Measurements from ENCODE around the gene UFC1. TPM values are rescaled to one million over a fixed set of nuclear protein-coding genes. Genes with fewer than 3 reads are reported as not detected.

The UFC1 gene
- polyA plus RNA-seq, 3 donors = 100 to 120 (median 108) TPM

DNA sequence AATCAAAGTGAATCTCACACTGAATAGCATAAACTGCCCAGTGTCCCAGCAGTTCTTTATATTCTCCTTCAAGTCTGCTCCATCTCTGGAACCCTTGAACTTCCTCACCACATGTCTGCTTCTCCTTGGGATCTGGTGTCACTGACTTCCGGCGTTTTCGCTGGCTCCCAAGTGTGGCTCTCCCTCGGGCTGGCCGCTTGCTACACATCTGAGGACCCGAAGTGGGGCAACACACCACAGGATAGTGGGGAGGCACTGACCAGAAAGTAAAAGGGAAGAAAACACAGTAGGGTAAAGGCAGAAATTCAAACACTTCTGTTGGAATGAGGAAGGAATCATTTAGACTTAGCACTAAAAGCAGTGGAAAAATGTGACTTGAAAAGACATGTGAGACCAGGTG, 30.8 kb upstream of the UFC1 start:
- H3K27ac Mint-ChIP-seq = peak overlapping the region; percentile 76 to 94 (median 89)
- intact Hi-C loops (cut with micrococcal nuclease) = no loop called here

DNA sequence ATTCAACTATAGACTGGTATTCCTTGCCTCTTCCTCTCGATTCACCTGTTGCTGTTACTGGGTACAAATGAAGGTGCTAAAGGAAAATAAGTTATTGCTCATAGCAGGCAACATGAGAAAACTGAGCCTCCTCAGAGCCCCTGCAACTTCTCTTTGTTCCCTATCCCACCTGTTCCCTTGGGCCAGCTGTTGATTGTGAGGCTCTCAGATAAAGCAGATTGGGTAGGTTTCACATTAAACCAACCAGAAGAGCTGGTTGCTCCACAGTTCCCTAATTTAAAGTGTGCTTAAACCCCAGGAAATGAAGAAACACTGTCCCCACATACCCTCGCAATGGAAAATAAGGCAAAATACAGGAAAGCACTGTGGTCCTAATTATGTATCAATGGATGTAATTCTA, 26.1 kb upstream of the UFC1 start:
- peaks cover 38 to 79% of the 10 kb centered on the region in 2 donors for H3K36me3 ChIP-seq (replicated peaks in 1 of 2; ENCODE audit: control insufficient read depth in 1 of 2, insufficient read depth in 2 of 2, low read length in 2 of 2)
- H3K4me3 ChIP-seq (replicated peaks in 1 of 3; ENCODE audit: low read depth in 2 of 3, low read length in 3 of 3) = peak overlapping the region in 1 of 3 experiments; percentile 52
- peaks cover 0 to 2% (median 1%) of the 10 kb centered on the region in 3 donors for H3K27me3 Mint-ChIP-seq (ENCODE audit: low read depth in 3 of 3)
- H3K4me1 ChIP-seq (ENCODE audit: control insufficient read depth in 1 of 2, insufficient read depth in 2 of 2, low read length in 2 of 2) = peaks cover 46 to 65% of the 10 kb centered on the region in 2 donors
- no peak overlapping the region for H3K9ac ChIP-seq (ENCODE audit: insufficient read depth, low read length, poor library complexity, severe bottlenecking)
- intact Hi-C loops (cut with micrococcal nuclease) = no loop called here
- peak overlapping the region; percentile 61 to 88 (median 81) for H3K27ac Mint-ChIP-seq
- no CpG with 5 or more reads among the region's 2 CpGs for WGBS (ENCODE audit: insufficient coverage)
- H2AFZ ChIP-seq (ENCODE audit: insufficient read depth, low read depth, low read length, poor library complexity, severe bottlenecking) = no peak overlapping the region
- peaks cover 64% of the 10 kb centered on the region for H3K4me1 Mint-ChIP-seq
- H3K27me3 ChIP-seq (ENCODE audit: control insufficient read depth in 2 of 2, insufficient read depth in 2 of 2, low read length in 2 of 2) = no peaks in the 10 kb centered on the region
- peak overlapping the region in 1 of 2 donors; percentile 75 for H3K27ac ChIP-seq (ENCODE audit: low read depth in 1 of 2, low read length in 2 of 2)
- peaks cover 87% of the 10 kb centered on the region for H3K79me2 ChIP-seq (ENCODE audit: insufficient read depth, low read length)
- H3K4me3 Mint-ChIP-seq = peak overlapping the region in 1 of 2 donors; percentile 47
- peak in 2 of 3 donors; percentile 24 to 53 for DNase-seq
- H3K9me3 Mint-ChIP-seq = peaks cover 0 to 2% (median 0%) of the 10 kb centered on the region in 7 donors
- peaks cover 63 to 71% of the 10 kb centered on the region in 2 donors for H3K36me3 Mint-ChIP-seq
- H4K20me1 ChIP-seq (ENCODE audit: insufficient read depth, low read length) = peaks cover 48% of the 10 kb centered on the region
- peak overlapping the region; percentile 67 for H3K4me2 ChIP-seq (replicated peaks; ENCODE audit: extremely low read depth, low read length, poor library complexity, severe bottlenecking)
- TF ChIP-seq, protein P1, sequence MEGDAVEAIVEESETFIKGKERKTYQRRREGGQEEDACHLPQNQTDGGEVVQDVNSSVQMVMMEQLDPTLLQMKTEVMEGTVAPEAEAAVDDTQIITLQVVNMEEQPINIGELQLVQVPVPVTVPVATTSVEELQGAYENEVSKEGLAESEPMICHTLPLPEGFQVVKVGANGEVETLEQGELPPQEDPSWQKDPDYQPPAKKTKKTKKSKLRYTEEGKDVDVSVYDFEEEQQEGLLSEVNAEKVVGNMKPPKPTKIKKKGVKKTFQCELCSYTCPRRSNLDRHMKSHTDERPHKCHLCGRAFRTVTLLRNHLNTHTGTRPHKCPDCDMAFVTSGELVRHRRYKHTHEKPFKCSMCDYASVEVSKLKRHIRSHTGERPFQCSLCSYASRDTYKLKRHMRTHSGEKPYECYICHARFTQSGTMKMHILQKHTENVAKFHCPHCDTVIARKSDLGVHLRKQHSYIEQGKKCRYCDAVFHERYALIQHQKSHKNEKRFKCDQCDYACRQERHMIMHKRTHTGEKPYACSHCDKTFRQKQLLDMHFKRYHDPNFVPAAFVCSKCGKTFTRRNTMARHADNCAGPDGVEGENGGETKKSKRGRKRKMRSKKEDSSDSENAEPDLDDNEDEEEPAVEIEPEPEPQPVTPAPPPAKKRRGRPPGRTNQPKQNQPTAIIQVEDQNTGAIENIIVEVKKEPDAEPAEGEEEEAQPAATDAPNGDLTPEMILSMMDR (IDR thresholded peaks at IDR 0.05) = no peak
- no peaks in the 10 kb centered on the region for H3K9me3 ChIP-seq (replicated peaks in 1 of 2; ENCODE audit: control insufficient read depth in 1 of 2, insufficient read depth in 1 of 2, low read length in 2 of 2)

More for the DNA sequence above, 30.8 kb upstream of the UFC1 start:
- DNase-seq = no peak
- whole genome bisulfite sequencing (ENCODE audit: insufficient coverage) = 94% methylated on average over 6 of the region's 6 CpGs
- Histone ChIP-seq H3K27ac (ENCODE audit: low read depth in 1 of 2, low read length in 2 of 2) (peak overlapping the region; percentile 27 to 99), H3K9me3 (replicated peaks in 1 of 2; ENCODE audit: control insufficient read depth in 1 of 2, insufficient read depth in 1 of 2, low read length in 2 of 2) (no peaks in the 10 kb centered on the region), H3K4me1 (ENCODE audit: control insufficient read depth in 1 of 2, insufficient read depth in 2 of 2, low read length in 2 of 2) (peaks cover 64 to 70% of the 10 kb centered on the region in 2 donors), H3K4me3 (replicated peaks in 1 of 3; ENCODE audit: low read depth in 2 of 3, low read length in 3 of 3) (no peak overlapping the region), H3K79me2 (ENCODE audit: insufficient read depth, low read length) (peaks cover 72% of the 10 kb centered on the region), H3K4me2 (replicated peaks; ENCODE audit: extremely low read depth, low read length, poor library complexity, severe bottlenecking) (no peak overlapping the region), H3K9ac (ENCODE audit: insufficient read depth, low read length, poor library complexity, severe bottlenecking) (no peak overlapping the region), H2AFZ (ENCODE audit: insufficient read depth, low read depth, low read length, poor library complexity, severe bottlenecking) (no peak overlapping the region), H4K20me1 (ENCODE audit: insufficient read depth, low read length) (peaks cover 42% of the 10 kb centered on the region), H3K27me3 (ENCODE audit: control insufficient read depth in 2 of 2, insufficient read depth in 2 of 2, low read length in 2 of 2) (no peaks in the 10 kb centered on the region), H3K36me3 (replicated peaks in 1 of 2; ENCODE audit: control insufficient read depth in 1 of 2, insufficient read depth in 2 of 2, low read length in 2 of 2) (peaks cover 42 to 74% of the 10 kb centered on the region in 2 donors)
- peaks cover 58 to 68% of the 10 kb centered on the region in 2 donors for H3K36me3 Mint-ChIP-seq
- peaks cover 0 to 2% (median 0%) of the 10 kb centered on the region in 7 donors for H3K9me3 Mint-ChIP-seq
- H3K4me3 Mint-ChIP-seq = no peak overlapping the region
- peaks cover 0 to 1% (median 0%) of the 10 kb centered on the region in 3 donors for H3K27me3 Mint-ChIP-seq (ENCODE audit: low read depth in 3 of 3)
- H3K4me1 Mint-ChIP-seq = peaks cover 71% of the 10 kb centered on the region
- TF ChIP-seq, protein P1 (IDR thresholded peaks at IDR 0.05) = no peak

Data from CD14-positive monocyte (primary cell).